ENCODE data around the gene TLR9.

Gene TLR9

GRCh38 chr3:52269776-52270175 lies 44.3 kb upstream of the TLR9 start:
- no peak overlapping the region for H3K27ac ChIP-seq (ENCODE audit: low read depth, low read length)
- no peak overlapping the region for H3K56ac ChIP-seq (ENCODE audit: low read length)
- H3K27me3 ChIP-seq (ENCODE audit: insufficient read depth, low read length, poor library complexity) = no peaks in the 10 kb centered on the region
- H3K4me2 ChIP-seq (ENCODE audit: low read length) = no peak overlapping the region
- H3K79me1 ChIP-seq (ENCODE audit: low read length) = peaks cover 14% of the 10 kb centered on the region
- H3K9ac ChIP-seq (ENCODE audit: low read length) = no peak overlapping the region
- H2BK15ac ChIP-seq (replicated peaks; ENCODE audit: low read depth) = no peak overlapping the region
- no peak for DNase-seq
- no CpG with 5 or more reads among the region's 3 CpGs for WGBS (ENCODE audit: extremely low coverage, insufficient coverage, low lambda C conversion rate)
- peaks cover 15% of the 10 kb centered on the region for H3K36me3 ChIP-seq (ENCODE audit: control insufficient read depth, insufficient read depth, low read length)
- no peak overlapping the region for H2BK120ac ChIP-seq (ENCODE audit: low read depth, low read length)
- H4K5ac ChIP-seq (ENCODE audit: low read length) = no peak overlapping the region
- no peak overlapping the region for H3K23ac ChIP-seq (ENCODE audit: low read length)
- H4K8ac ChIP-seq (ENCODE audit: low read depth, low read length) = no peak overlapping the region
- no peak overlapping the region for H3K18ac ChIP-seq (ENCODE audit: low read length)
- peaks cover 53% of the 10 kb centered on the region for H3K79me2 ChIP-seq (ENCODE audit: control insufficient read depth, insufficient read depth, low read length)
- H2AK5ac ChIP-seq (ENCODE audit: low read length) = no peak overlapping the region
- no peak overlapping the region for H2BK5ac ChIP-seq (ENCODE audit: low read length)
- no peak overlapping the region for H3K4me3 ChIP-seq (ENCODE audit: low read length)
- no peak overlapping the region for H3K4ac ChIP-seq (ENCODE audit: low read depth, low read length)
- no peaks in the 10 kb centered on the region for H3K4me1 ChIP-seq (ENCODE audit: control insufficient read depth, low read depth, low read length)

DNA sequence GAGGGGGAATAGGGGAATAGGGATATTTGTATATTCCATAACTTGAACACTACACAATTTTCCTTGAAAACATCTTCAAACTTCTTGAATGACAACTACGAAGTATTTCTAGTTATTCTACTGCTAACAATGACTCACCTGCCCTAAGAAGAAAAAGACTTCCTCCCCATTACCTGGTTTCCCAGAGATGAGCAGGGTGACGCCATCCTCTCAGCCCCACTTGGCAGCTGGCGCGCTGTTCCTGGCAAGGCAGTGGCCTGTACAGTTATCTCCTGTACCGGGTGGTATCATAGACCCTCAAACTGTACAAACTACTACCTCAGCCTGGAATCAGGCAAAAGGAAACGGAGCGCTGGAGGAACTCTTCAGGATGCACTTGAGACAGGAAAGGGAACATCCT lies 42.6 kb upstream of the TLR9 start:
- H3K79me2 ChIP-seq (ENCODE audit: control insufficient read depth, insufficient read depth, low read length) = peaks cover 35% of the 10 kb centered on the region
- no peak overlapping the region for H3K9ac ChIP-seq (ENCODE audit: low read length)
- DNase-seq = no peak
- H4K5ac ChIP-seq (ENCODE audit: low read length) = no peak overlapping the region
- peaks cover 19% of the 10 kb centered on the region for H3K79me1 ChIP-seq (ENCODE audit: low read length)
- H2BK15ac ChIP-seq (replicated peaks; ENCODE audit: low read depth) = no peak overlapping the region
- H3K4ac ChIP-seq (ENCODE audit: low read depth, low read length) = no peak overlapping the region
- WGBS (ENCODE audit: extremely low coverage, insufficient coverage, low lambda C conversion rate) = no CpG with 5 or more reads among the region's 7 CpGs
- no peak overlapping the region for H3K23ac ChIP-seq (ENCODE audit: low read length)
- H3K18ac ChIP-seq (ENCODE audit: low read length) = no peak overlapping the region
- no peak overlapping the region for H3K56ac ChIP-seq (ENCODE audit: low read length)
- H3K4me2 ChIP-seq (ENCODE audit: low read length) = no peak overlapping the region
- no peak overlapping the region for H3K27ac ChIP-seq (ENCODE audit: low read depth, low read length)
- no peaks in the 10 kb centered on the region for H3K4me1 ChIP-seq (ENCODE audit: control insufficient read depth, low read depth, low read length)
- H3K27me3 ChIP-seq (ENCODE audit: insufficient read depth, low read length, poor library complexity) = no peaks in the 10 kb centered on the region
- peaks cover 16% of the 10 kb centered on the region for H3K36me3 ChIP-seq (ENCODE audit: control insufficient read depth, insufficient read depth, low read length)
- no peak overlapping the region for H2BK5ac ChIP-seq (ENCODE audit: low read length)
- no peak overlapping the region for H2AK5ac ChIP-seq (ENCODE audit: low read length)
- H2BK120ac ChIP-seq (ENCODE audit: low read depth, low read length) = no peak overlapping the region
- no peak overlapping the region for H4K8ac ChIP-seq (ENCODE audit: low read depth, low read length)
- H3K4me3 ChIP-seq (ENCODE audit: low read length) = no peak overlapping the region

GRCh38 chr3:52265387-52265786 lies 39.9 kb upstream of the TLR9 start:
- H3K79me1 ChIP-seq (ENCODE audit: low read length) = peaks cover 13% of the 10 kb centered on the region
- H2BK120ac ChIP-seq (ENCODE audit: low read depth, low read length) = no peak overlapping the region
- peaks cover 11% of the 10 kb centered on the region for H3K36me3 ChIP-seq (ENCODE audit: control insufficient read depth, insufficient read depth, low read length)

DNA sequence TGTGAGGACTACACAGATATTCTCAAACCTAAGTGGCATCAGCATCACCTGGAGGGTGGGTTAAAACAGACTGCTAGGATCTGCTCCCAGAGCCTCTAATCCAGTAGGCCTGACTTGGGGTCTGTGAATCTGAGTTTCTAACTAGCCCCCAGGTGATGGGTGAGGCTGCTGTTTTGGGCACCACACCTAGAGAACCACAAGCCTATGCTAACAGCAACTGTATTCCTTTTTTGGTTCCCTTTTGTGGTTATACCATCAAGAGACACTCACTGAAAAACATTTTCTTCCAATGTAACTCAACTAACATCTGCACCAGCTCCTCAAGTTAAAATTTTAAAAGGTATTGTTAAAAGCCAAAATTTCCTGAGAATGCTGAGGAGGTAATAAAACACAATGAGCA lies 37.0 kb upstream of the TLR9 start:
- DNase-seq = no peak
- Histone ChIP-seq H3K23ac (ENCODE audit: low read length) (no peak overlapping the region), H3K4me2 (ENCODE audit: low read length) (no peak overlapping the region), H2BK15ac (replicated peaks; ENCODE audit: low read depth) (no peak overlapping the region), H3K36me3 (ENCODE audit: control insufficient read depth, insufficient read depth, low read length) (peaks cover 18% of the 10 kb centered on the region), H2AK5ac (ENCODE audit: low read length) (no peak overlapping the region), H3K27me3 (ENCODE audit: insufficient read depth, low read length, poor library complexity) (no peaks in the 10 kb centered on the region), H3K18ac (ENCODE audit: low read length) (no peak overlapping the region), H3K79me2 (ENCODE audit: control insufficient read depth, insufficient read depth, low read length) (no peaks in the 10 kb centered on the region), H3K9ac (ENCODE audit: low read length) (no peak overlapping the region), H4K8ac (ENCODE audit: low read depth, low read length) (no peak overlapping the region), H2BK5ac (ENCODE audit: low read length) (no peak overlapping the region), H3K79me1 (ENCODE audit: low read length) (peaks cover 9% of the 10 kb centered on the region), H3K4me1 (ENCODE audit: control insufficient read depth, low read depth, low read length) (no peaks in the 10 kb centered on the region), H3K56ac (ENCODE audit: low read length) (no peak overlapping the region), H2BK120ac (ENCODE audit: low read depth, low read length) (no peak overlapping the region), H3K4me3 (ENCODE audit: low read length) (no peak overlapping the region), H4K5ac (ENCODE audit: low read length) (no peak overlapping the region), H3K27ac (ENCODE audit: low read depth, low read length) (no peak overlapping the region), H3K4ac (ENCODE audit: low read depth, low read length) (no peak overlapping the region)

More at GRCh38 chr3:52265387-52265786, 39.9 kb upstream of the TLR9 start:
- Histone ChIP-seq H3K56ac (ENCODE audit: low read length) (no peak overlapping the region), H3K79me2 (ENCODE audit: control insufficient read depth, insufficient read depth, low read length) (peaks cover 12% of the 10 kb centered on the region), H3K4ac (ENCODE audit: low read depth, low read length) (no peak overlapping the region), H4K5ac (ENCODE audit: low read length) (no peak overlapping the region), H4K8ac (ENCODE audit: low read depth, low read length) (no peak overlapping the region), H3K4me2 (ENCODE audit: low read length) (no peak overlapping the region), H2AK5ac (ENCODE audit: low read length) (no peak overlapping the region), H3K27ac (ENCODE audit: low read depth, low read length) (no peak overlapping the region), H3K9ac (ENCODE audit: low read length) (no peak overlapping the region), H3K4me1 (ENCODE audit: control insufficient read depth, low read depth, low read length) (no peaks in the 10 kb centered on the region), H2BK5ac (ENCODE audit: low read length) (no peak overlapping the region), H3K23ac (ENCODE audit: low read length) (no peak overlapping the region), H3K4me3 (ENCODE audit: low read length) (no peak overlapping the region), H2BK15ac (replicated peaks; ENCODE audit: low read depth) (no peak overlapping the region), H3K27me3 (ENCODE audit: insufficient read depth, low read length, poor library complexity) (no peaks in the 10 kb centered on the region), H3K18ac (ENCODE audit: low read length) (no peak overlapping the region)
- no CpG with 5 or more reads among the region's 6 CpGs for WGBS (ENCODE audit: extremely low coverage, insufficient coverage, low lambda C conversion rate)
- DNase-seq = no peak

DNA sequence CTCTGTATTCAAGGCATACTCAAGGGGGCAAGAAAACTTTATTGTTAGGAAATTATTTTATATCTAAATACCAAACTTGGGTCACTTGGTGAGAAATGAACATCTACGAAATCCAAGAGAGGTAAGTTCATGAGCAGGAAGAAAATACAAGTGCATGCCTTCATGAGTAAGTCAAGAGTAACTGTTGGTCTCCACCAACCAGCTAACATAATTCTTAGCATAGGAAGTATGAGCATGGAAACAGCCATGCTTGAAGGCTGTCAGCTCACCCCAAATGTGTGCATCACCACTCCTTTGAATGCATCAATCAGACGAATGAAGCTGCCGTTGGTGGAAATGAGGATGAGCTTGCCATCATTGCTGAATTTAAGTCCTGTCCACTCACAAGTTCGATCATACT lies 34.0 kb upstream of the TLR9 start:
- Histone ChIP-seq H3K56ac (ENCODE audit: low read length) (no peak overlapping the region), H2AK5ac (ENCODE audit: low read length) (no peak overlapping the region), H2BK5ac (ENCODE audit: low read length) (no peak overlapping the region), H3K23ac (ENCODE audit: low read length) (no peak overlapping the region), H3K4ac (ENCODE audit: low read depth, low read length) (no peak overlapping the region), H3K27ac (ENCODE audit: low read depth, low read length) (no peak overlapping the region), H3K4me2 (ENCODE audit: low read length) (no peak overlapping the region), H2BK15ac (replicated peaks; ENCODE audit: low read depth) (no peak overlapping the region), H3K9ac (ENCODE audit: low read length) (no peak overlapping the region), H3K4me3 (ENCODE audit: low read length) (no peak overlapping the region), H3K79me1 (ENCODE audit: low read length) (peaks cover 6% of the 10 kb centered on the region), H4K8ac (ENCODE audit: low read depth, low read length) (no peak overlapping the region), H3K79me2 (ENCODE audit: control insufficient read depth, insufficient read depth, low read length) (no peaks in the 10 kb centered on the region), H2BK120ac (ENCODE audit: low read depth, low read length) (no peak overlapping the region), H4K5ac (ENCODE audit: low read length) (no peak overlapping the region), H3K4me1 (ENCODE audit: control insufficient read depth, low read depth, low read length) (no peaks in the 10 kb centered on the region), H3K27me3 (ENCODE audit: insufficient read depth, low read length, poor library complexity) (no peaks in the 10 kb centered on the region), H3K36me3 (ENCODE audit: control insufficient read depth, insufficient read depth, low read length) (peaks cover 18% of the 10 kb centered on the region), H3K18ac (ENCODE audit: low read length) (no peak overlapping the region)
- no peak for DNase-seq
- WGBS (ENCODE audit: extremely low coverage, insufficient coverage, low lambda C conversion rate) = no CpG with 5 or more reads among the region's 4 CpGs

DNA sequence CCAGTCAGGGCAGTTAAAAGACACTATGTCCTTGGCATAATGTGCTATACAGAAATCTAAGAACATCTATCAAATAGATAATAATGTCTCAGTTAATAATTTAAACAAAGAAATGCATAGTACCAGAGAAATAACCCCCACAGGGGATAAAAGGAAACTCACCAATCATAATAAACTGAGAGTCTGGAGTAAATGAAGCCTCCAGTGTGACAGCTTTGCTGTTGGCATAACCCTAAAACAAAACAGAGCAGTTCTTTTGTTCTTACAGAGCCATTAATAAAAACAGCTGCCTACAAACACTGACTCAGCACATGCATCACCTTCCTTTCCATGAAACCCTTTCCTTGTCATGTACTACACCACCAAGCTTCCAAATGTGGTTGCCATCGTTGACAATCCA lies 33.6 kb upstream of the TLR9 start:
- Histone ChIP-seq H3K4me1 (ENCODE audit: control insufficient read depth, low read depth, low read length) (no peaks in the 10 kb centered on the region), H2BK15ac (replicated peaks; ENCODE audit: low read depth) (no peak overlapping the region), H4K5ac (ENCODE audit: low read length) (no peak overlapping the region), H2BK5ac (ENCODE audit: low read length) (no peak overlapping the region), H3K79me1 (ENCODE audit: low read length) (peaks cover 6% of the 10 kb centered on the region), H3K27ac (ENCODE audit: low read depth, low read length) (no peak overlapping the region), H3K23ac (ENCODE audit: low read length) (no peak overlapping the region), H3K36me3 (ENCODE audit: control insufficient read depth, insufficient read depth, low read length) (peaks cover 18% of the 10 kb centered on the region), H3K18ac (ENCODE audit: low read length) (no peak overlapping the region), H3K4me2 (ENCODE audit: low read length) (no peak overlapping the region), H4K8ac (ENCODE audit: low read depth, low read length) (no peak overlapping the region), H3K56ac (ENCODE audit: low read length) (no peak overlapping the region), H3K9ac (ENCODE audit: low read length) (no peak overlapping the region), H3K4ac (ENCODE audit: low read depth, low read length) (no peak overlapping the region), H2AK5ac (ENCODE audit: low read length) (no peak overlapping the region), H2BK120ac (ENCODE audit: low read depth, low read length) (no peak overlapping the region), H3K4me3 (ENCODE audit: low read length) (no peak overlapping the region), H3K27me3 (ENCODE audit: insufficient read depth, low read length, poor library complexity) (no peaks in the 10 kb centered on the region), H3K79me2 (ENCODE audit: control insufficient read depth, insufficient read depth, low read length) (no peaks in the 10 kb centered on the region)
- no CpG with 5 or more reads among the region's 1 CpG for WGBS (ENCODE audit: extremely low coverage, insufficient coverage, low lambda C conversion rate)
- no peak for DNase-seq

Data from mesendoderm (in vitro differentiated cells).